HG02938 (cell line): ENCODE results near the gene PACC1.

Experiments used
- ATAC-seq: cut with Tn5 transposase; IDR thresholded peaks from one replicate; pipeline ENCODE4 v1.9.1; 2021; ENCODE audit warnings: mild to moderate bottlenecking, moderate library complexity; ENCODE audit not compliant: unreplicated experiment

The PACC1 gene

DNA sequence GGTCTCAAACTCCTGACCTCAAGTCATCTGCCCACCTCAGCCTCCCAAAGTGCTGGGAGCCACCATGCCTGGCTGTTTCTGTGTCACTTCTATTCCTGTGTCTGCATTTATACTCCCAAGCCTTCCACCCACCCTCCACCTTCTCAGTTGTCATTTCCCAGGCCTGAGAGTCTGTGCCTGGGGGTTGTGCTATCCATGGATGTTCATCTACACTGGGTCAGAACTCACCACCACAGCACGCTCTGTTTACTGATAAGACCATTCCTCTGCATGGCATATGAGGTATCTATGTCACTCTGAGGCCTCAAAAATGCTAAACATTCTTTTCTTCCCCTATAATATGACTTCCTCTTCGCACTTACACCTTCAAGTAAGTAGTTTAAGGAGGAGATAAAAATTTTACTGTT is 24.1 kb upstream of the PACC1 start:
- no peak for ATAC-seq

DNA sequence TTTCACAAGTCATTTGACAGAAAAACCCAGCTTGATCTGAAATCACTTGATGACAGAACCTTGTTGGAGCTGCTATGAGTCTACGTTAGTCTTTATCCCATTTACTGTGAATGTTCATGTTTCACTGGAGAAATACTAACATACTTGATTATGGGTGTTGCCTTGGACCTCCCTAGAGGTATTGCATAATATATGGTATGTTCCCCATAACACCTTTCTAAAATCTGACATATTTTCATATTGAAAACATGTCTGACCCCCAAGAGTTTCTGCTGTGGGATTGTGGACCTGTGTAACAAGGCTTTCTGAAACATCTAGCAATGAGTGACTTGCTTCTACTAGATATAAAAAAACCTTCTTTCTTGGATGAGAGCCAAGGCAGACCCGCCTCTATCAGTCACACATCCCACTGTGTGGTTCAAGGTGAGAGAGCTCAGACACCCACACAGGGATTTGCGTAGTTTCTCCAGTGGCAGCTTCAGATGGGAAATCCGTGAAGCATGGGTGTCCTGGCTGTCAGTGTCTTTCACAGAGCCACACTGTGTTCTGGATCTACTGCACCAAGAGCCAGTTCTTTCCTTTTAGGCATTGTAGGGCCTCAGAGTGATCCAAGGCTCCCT is 22.6 kb upstream of the PACC1 start:
- ATAC-seq = no peak

DNA sequence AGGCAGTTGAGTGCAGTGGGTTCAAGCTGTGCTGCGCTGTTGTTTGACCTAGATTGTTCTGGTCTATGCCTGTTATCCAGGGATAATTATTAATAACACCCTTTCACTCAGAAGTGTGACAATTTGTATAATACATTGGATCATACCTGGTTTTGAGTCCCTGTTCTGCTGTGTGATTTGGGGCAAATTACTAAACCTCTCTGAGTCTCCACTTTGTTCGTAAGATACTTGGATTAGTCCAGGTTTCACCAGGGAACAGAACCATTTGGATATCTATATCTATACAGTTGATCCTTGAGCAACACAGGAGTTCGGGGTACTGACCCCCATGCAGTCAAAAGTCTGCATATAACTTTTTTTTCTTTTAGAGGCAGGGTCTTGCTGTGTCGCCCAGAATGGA is 20.3 kb upstream of the PACC1 start:
- no peak for ATAC-seq

GRCh38 chr1:212433577-212434462 is 19.1 kb upstream of the PACC1 start:
- ATAC-seq = no peak

DNA sequence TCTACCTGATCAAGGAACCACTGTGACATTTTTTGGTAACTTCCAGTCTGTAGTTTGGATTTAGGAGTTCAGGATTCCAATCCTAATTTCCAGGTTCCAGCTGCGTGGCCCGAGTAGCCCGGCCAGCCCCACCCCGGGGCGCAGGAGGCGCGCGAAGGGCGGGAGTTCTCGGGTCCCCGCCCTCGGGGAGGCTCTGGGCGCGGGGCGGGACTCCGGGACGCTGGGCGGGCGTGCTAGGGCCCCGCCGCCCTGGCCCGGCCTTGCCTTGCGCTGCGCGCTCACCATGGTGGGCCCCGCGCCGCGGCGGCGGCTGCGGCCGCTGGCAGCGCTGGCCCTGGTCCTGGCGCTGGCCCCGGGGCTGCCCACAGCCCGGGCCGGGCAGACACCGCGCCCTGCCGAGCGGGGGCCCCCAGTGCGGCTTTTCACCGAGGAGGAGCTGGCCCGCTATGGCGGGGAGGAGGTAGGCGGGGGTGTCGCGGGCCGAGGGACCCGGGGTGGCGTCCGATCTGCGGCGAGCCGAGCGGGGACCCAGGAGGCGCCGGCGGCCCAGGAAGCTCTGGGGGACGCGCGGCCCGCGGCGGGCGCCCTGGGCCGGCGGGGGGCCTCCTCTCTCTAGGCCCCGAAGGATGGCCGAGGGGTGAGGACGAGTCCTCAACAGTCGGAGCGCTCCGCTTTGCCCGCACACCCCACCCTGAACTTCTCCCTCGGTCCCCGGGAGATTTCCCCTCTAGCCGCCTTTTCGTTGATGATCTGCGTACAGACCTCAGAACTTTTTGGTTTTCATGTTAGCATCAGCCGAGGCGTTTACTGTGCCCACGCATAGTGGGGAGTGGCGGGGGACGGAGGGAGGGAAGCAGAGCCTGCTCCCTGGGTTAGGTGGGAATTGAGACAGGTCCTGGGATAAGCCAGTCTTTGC is 18.2 kb upstream of the PACC1 start, which contains the start of gene NENF:
NENF (plus strand) TSS at position 260 of the 916 bp plus-strand sequence; CDS start at position 284, 24 bp downstream.
- peak; percentile 93 for ATAC-seq

GRCh38 chr1:212432272-212432660 is 17.6 kb upstream of the PACC1 start:
- ATAC-seq = no peak

DNA sequence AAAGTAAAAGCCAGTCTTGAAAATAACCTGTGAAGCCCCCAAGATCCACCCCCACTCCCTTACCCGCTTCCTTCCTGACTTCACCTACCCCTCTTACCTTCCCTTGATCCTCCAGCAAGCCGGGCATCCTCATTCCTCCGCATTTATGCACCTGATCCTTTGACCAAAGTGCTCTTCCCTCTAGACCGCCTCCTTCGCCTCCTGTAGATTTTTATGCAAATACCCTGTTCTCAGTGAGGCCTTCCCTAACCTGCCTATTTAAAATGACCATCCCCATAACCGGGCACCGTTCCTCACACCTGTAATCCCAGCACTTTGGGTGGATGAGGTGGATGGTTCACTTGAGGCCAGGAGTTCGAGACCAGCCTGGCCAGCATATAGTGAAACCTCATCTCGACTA is 17.0 kb upstream of the PACC1 start:
- no peak for ATAC-seq

- ATAC-seq = no peak
Measured at GRCh38 chr1:212430955-212431394, 16.3 kb upstream of the PACC1 start.

DNA sequence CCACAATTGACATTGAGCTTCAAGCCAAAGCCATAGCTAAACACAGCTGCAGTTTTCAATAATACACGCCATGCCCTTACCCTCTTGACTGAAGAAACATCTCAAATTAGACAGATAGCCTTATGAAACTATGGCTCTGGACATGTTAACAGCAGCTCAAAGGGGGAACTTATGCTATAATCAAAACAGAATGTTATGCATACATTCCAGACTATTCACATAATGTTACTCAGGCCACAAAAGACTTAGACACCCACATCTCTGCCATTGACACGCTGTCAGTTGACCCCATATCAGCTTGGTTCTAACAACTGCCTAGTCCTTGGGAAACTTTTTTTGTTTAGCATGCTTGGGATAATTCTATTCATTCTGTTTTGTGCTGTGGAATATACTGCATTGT is 15.7 kb upstream of the PACC1 start:
- no peak for ATAC-seq

GRCh38 chr1:212428496-212428895 is 13.8 kb upstream of the PACC1 start:
- no peak for ATAC-seq

DNA sequence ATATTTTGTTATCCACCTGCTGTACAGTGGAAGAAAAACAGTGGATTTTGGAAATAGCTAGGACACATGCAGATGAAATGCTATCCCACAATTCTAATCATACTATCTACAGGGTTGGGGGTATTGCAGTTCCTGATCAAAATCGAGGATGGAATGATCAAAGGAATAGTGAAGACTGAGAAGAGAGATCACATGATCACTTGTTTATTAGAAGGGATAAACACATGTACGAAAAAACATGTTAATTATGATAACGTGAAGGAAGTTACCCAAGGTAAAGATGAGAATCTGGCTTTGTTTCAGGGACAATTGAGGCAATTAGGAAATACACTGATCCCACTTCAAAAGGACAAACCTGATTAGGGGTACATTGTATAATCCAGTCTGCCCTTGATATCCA is 9.2 kb upstream of the PACC1 start:
- no peak for ATAC-seq

- no peak for ATAC-seq
Measured at GRCh38 chr1:212421165-212421564, 6.5 kb upstream of the PACC1 start.

GRCh38 chr1:212415107-212415841 is 588 bp upstream of the PACC1 start:
- ATAC-seq = no peak

GRCh38 chr1:212413902-212414327 is 771 bp downstream of the PACC1 start:
- ATAC-seq = no peak

- no peak for ATAC-seq
Measured at GRCh38 chr1:212412374-212412773, 2.3 kb downstream of the PACC1 start.

- no peak for ATAC-seq
Measured at GRCh38 chr1:212410231-212410820, 4.4 kb downstream of the PACC1 start.

GRCh38 chr1:212402666-212403321 is 11.9 kb downstream of the PACC1 start:
- ATAC-seq = no peak

- ATAC-seq = no peak
Measured at GRCh38 chr1:212401838-212402582, 12.7 kb downstream of the PACC1 start.

- no peak for ATAC-seq
Measured at GRCh38 chr1:212401042-212401441, 13.6 kb downstream of the PACC1 start.
